GM18498 (cell line): ENCODE data around the gene SAA1.
"Not testable (repeated sequence)": the region's sequence is repeated elsewhere in the genome, so short reads cannot be mapped to it uniquely, and the experiment has no call there.

Experiments
- ATAC-seq: cut with Tn5 transposase; IDR thresholded peaks from one replicate; pipeline ENCODE4 v1.9.1; 2021; ENCODE audit warnings: mild to moderate bottlenecking, moderate library complexity; ENCODE audit not compliant: unreplicated experiment

SAA1 gene

GRCh38 chr11:18254781-18255361, 11.2 kb upstream of the SAA1 start:
- no peak for ATAC-seq

- no peak for ATAC-seq
Observed at GRCh38 chr11:18259259-18259658, 6.8 kb upstream of the SAA1 start.

- ATAC-seq = no peak
Observed at GRCh38 chr11:18261721-18262120, 4.3 kb upstream of the SAA1 start.

- not testable (repeated sequence) for ATAC-seq
Observed at GRCh38 chr11:18262681-18263350, 3.2 kb upstream of the SAA1 start.

GRCh38 chr11:18264035-18264434, 2.0 kb upstream of the SAA1 start:
- no peak for ATAC-seq

- ATAC-seq = no peak
Observed at GRCh38 chr11:18264677-18265555, 1.1 kb upstream of the SAA1 start.

GRCh38 chr11:18267335-18268133, 1.5 kb downstream of the SAA1 start:
- ATAC-seq = peak; percentile 69

GRCh38 chr11:18269252-18269651, 3.2 kb downstream of the SAA1 start:
- not testable (repeated sequence) for ATAC-seq

- ATAC-seq = no peak
Observed at GRCh38 chr11:18270102-18270501, 4.0 kb downstream of the SAA1 start.

GRCh38 chr11:18271206-18271605, 5.1 kb downstream of the SAA1 start:
- no peak for ATAC-seq

- no peak for ATAC-seq
Observed at GRCh38 chr11:18277565-18278271, 11.7 kb downstream of the SAA1 start.

GRCh38 chr11:18280438-18281045, 14.5 kb downstream of the SAA1 start:
- ATAC-seq = peak; percentile 90

- ATAC-seq = no peak
Observed at GRCh38 chr11:18282626-18283025, 16.6 kb downstream of the SAA1 start.

- ATAC-seq = no peak
Observed at GRCh38 chr11:18285841-18286240, 19.8 kb downstream of the SAA1 start.

GRCh38 chr11:18288911-18289310, 22.8 kb downstream of the SAA1 start:
- no peak for ATAC-seq

- ATAC-seq = peak; percentile 97
Observed at GRCh38 chr11:18294862-18295261, 28.8 kb downstream of the SAA1 start.

GRCh38 chr11:18295316-18295715, 29.3 kb downstream of the SAA1 start:
- no peak for ATAC-seq

GRCh38 chr11:18299721-18300120, 33.7 kb downstream of the SAA1 start:
- ATAC-seq = no peak

GRCh38 chr11:18304745-18305144, 38.7 kb downstream of the SAA1 start:
- ATAC-seq = no peak
